Suppressor macrophage treated with lipopolysaccharide for 1 hour (primary cell): Measurements from ENCODE around the gene CIDEB.

ENCODE experiments used
- DNase-seq, 3 donors: peaks; one replicate each; pipeline ENCODE4 v3.0.0-alpha.2; 2020 to 2022

Gene CIDEB

GRCh38 chr14:24266344-24267244 lies 41.2 kb downstream of the CIDEB start:
- no peak for DNase-seq

GRCh38 chr14:24264298-24264697 lies 43.5 kb downstream of the CIDEB start:
- no peak for DNase-seq

GRCh38 chr14:24263848-24264247 lies 43.9 kb downstream of the CIDEB start:
- no peak for DNase-seq

- no peak for DNase-seq
These were observed 44.7 kb downstream of the CIDEB start, which contains the start of gene TGM1 for GRCh38 chr14:24262821-24263733. Gene TGM1 (minus strand): TSS chr14:24263177. CDS start chr14:24262352, 825 bp downstream.

- no peak for DNase-seq
These were observed 45.8 kb downstream of the CIDEB start for GRCh38 chr14:24261969-24262327.

GRCh38 chr14:24261256-24261968 lies 46.4 kb downstream of the CIDEB start:
- DNase-seq = no peak

- DNase-seq = no peak
These were observed 47.0 kb downstream of the CIDEB start for GRCh38 chr14:24260780-24261157.

GRCh38 chr14:24260026-24260779 lies 47.6 kb downstream of the CIDEB start:
- no peak for DNase-seq

- no peak for DNase-seq
These were observed 48.3 kb downstream of the CIDEB start for GRCh38 chr14:24259282-24260025.

- DNase-seq = no peak
These were observed 49.1 kb downstream of the CIDEB start for GRCh38 chr14:24258548-24259265.

- DNase-seq = no peak
These were observed 49.7 kb downstream of the CIDEB start for GRCh38 chr14:24258119-24258518.

- no peak for DNase-seq
These were observed 50.8 kb downstream of the CIDEB start for GRCh38 chr14:24256960-24257359.

GRCh38 chr14:24255931-24256711 lies 51.7 kb downstream of the CIDEB start:
- DNase-seq = no peak

- DNase-seq = no peak
These were observed 52.3 kb downstream of the CIDEB start for GRCh38 chr14:24255438-24255837.
